ENCODE results near the gene CTDSPL. TPM values are rescaled to one million over a fixed set of nuclear protein-coding genes. Genes with fewer than 3 reads are reported as not detected.
A peak's percentile ranks its signal among the peaks of the same experiment; 100 is the strongest.

CTDSPL gene
- total RNA-seq, 1 experiment from 2014 or later, result 16.6 TPM

DNA sequence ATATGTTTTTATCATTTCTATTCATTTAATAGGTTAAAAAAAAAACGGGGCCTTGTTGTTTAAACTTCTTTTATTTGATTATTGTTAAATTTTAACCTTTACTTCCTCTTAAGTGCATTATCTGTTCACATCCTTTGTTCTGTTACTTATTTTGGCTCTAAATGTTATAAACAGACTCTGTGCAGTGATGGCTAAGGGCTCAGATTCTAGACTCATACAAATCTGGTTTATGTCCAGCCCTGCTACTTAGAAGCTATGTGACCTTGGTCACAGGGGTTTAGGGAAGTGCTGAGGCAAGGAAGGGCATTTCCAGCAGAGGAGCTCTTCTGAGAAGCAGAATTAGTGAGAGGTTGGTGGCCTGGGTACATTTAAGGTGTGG lies 73.6 kb downstream of the CTDSPL start:
- Histone ChIP-seq H3K36me3 (ENCODE audit: control insufficient read depth, insufficient read depth, low read length) (no peaks in the 10 kb centered on the region), H3K4me3 (ENCODE audit: low read depth in 2 of 2, low read length in 2 of 2) (no peak overlapping the region), H3K9me3 (ENCODE audit: control insufficient read depth, insufficient read depth, low read depth, low read length) (no peaks in the 10 kb centered on the region), H3K4me1 (ENCODE audit: control insufficient read depth, insufficient read depth, low read length) (no peaks in the 10 kb centered on the region; the same call in 1 of the 2 replicates), H3K27me3 (ENCODE audit: control insufficient read depth, insufficient read depth, low read length) (no peaks in the 10 kb centered on the region), H3K27ac (ENCODE audit: low read length) (peak overlapping the region; percentile 39; the same call in 1 of the 2 replicates)
- BruUV-seq (replicated peaks), result no TSS peak
- POLR2A ChIA-PET, result no interaction called here
- DNase-seq (ENCODE audit: low read depth, low spot score) (no peak), ATAC-seq (no peak)
- CTCF ChIA-PET, result no interaction called here
- intact Hi-C loops (cut with micrococcal nuclease; ENCODE audit: unreplicated experiment) (no loop called here), in situ Hi-C loops (cut with HindIII; ENCODE audit: low pct_unique_long_range_greater_than_20kb, low sequenced_read_pairs) (no loop called here)
- TF ChIP-seq POLR2AphosphoS5 (IDR thresholded peaks at IDR 0.05; ENCODE audit: low read depth, low read length), result no peak
- no peak for TF ChIP-seq TCF7L2 (IDR thresholded peaks at IDR 0.05; ENCODE audit: low read depth, low read length)
- TF ChIP-seq, protein P1, sequence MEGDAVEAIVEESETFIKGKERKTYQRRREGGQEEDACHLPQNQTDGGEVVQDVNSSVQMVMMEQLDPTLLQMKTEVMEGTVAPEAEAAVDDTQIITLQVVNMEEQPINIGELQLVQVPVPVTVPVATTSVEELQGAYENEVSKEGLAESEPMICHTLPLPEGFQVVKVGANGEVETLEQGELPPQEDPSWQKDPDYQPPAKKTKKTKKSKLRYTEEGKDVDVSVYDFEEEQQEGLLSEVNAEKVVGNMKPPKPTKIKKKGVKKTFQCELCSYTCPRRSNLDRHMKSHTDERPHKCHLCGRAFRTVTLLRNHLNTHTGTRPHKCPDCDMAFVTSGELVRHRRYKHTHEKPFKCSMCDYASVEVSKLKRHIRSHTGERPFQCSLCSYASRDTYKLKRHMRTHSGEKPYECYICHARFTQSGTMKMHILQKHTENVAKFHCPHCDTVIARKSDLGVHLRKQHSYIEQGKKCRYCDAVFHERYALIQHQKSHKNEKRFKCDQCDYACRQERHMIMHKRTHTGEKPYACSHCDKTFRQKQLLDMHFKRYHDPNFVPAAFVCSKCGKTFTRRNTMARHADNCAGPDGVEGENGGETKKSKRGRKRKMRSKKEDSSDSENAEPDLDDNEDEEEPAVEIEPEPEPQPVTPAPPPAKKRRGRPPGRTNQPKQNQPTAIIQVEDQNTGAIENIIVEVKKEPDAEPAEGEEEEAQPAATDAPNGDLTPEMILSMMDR (IDR thresholded peaks at IDR 0.05), result no peak

DNA sequence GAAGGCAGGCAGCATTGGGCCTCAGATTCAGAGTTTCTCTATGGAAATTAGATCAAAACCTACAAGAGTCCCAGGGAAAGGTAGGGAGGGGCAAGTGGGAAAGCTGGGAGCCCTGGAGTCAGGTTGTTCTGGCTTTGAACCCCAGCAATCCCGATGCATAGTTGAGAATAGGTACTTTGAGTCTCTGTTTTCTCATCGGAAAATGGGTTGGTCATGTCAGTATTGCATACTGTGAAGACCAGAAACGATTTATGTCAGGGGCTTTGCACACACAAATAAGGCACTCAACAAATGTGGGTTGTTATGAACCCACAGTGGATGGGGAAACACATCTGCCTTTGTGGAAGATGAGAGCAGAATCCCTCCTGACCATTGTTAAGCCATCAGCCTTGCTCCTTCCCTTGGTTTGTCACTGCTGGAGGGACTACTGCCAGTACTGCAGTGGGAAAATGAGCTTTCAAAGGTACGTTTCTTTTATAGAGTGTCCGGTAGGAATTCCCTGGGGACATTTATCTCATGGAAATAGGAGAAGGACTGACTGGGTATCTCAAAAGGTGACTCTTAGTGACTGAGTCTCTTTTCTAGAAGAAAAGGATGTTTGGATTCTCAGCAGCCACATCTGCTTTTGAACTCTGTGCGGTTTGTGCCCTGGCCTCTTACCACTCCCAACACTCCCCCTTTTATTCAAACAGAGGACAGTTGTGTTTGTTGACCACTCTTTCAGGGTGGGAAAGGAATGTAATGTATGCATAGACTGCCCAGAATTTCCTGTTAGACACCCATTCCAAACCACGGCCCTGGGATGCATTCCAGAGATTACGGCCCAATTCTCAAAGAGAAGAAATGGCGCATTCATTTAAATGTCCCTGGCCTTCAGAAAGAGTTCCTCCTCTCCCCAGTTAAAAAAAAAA lies 74.3 kb downstream of the CTDSPL start:
- BruUV-seq (replicated peaks), result no TSS peak
- POLR2A ChIA-PET, result no interaction called here
- Histone ChIP-seq H3K27me3 (ENCODE audit: control insufficient read depth, insufficient read depth, low read length) (no peaks in the 10 kb centered on the region), H3K4me3 (ENCODE audit: low read depth in 2 of 2, low read length in 2 of 2) (no peak overlapping the region), H3K4me1 (ENCODE audit: control insufficient read depth, insufficient read depth, low read length) (no peaks in the 10 kb centered on the region; the same call in 1 of the 2 replicates), H3K27ac (ENCODE audit: low read length) (peak overlapping the region; percentile 39; the same call in 1 of the 2 replicates), H3K9me3 (ENCODE audit: control insufficient read depth, insufficient read depth, low read depth, low read length) (no peaks in the 10 kb centered on the region), H3K36me3 (ENCODE audit: control insufficient read depth, insufficient read depth, low read length) (no peaks in the 10 kb centered on the region)
- CTCF ChIA-PET, result interaction anchor here (0.6 kb wide), 2 partner anchors 61 to 1013 kb away, joined by 6 to 8 read pairs; no protein-coding TSS in a partner anchor
- no peak for DNase-seq (ENCODE audit: low read depth, low spot score)
- TF ChIP-seq TCF7L2 (IDR thresholded peaks at IDR 0.05; ENCODE audit: low read depth, low read length), result no peak
- TF ChIP-seq SIN3A (IDR thresholded peaks at IDR 0.05; ENCODE audit: borderline replicate concordance, insufficient read depth, low read depth, low read length), result no peak
- TF ChIP-seq POLR2AphosphoS5 (IDR thresholded peaks at IDR 0.05; ENCODE audit: low read depth, low read length), result no peak
- TF ChIP-seq, protein P2, sequence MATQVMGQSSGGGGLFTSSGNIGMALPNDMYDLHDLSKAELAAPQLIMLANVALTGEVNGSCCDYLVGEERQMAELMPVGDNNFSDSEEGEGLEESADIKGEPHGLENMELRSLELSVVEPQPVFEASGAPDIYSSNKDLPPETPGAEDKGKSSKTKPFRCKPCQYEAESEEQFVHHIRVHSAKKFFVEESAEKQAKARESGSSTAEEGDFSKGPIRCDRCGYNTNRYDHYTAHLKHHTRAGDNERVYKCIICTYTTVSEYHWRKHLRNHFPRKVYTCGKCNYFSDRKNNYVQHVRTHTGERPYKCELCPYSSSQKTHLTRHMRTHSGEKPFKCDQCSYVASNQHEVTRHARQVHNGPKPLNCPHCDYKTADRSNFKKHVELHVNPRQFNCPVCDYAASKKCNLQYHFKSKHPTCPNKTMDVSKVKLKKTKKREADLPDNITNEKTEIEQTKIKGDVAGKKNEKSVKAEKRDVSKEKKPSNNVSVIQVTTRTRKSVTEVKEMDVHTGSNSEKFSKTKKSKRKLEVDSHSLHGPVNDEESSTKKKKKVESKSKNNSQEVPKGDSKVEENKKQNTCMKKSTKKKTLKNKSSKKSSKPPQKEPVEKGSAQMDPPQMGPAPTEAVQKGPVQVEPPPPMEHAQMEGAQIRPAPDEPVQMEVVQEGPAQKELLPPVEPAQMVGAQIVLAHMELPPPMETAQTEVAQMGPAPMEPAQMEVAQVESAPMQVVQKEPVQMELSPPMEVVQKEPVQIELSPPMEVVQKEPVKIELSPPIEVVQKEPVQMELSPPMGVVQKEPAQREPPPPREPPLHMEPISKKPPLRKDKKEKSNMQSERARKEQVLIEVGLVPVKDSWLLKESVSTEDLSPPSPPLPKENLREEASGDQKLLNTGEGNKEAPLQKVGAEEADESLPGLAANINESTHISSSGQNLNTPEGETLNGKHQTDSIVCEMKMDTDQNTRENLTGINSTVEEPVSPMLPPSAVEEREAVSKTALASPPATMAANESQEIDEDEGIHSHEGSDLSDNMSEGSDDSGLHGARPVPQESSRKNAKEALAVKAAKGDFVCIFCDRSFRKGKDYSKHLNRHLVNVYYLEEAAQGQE (IDR thresholded peaks at IDR 0.05; ENCODE audit: insufficient read depth in 1 of 2, low read depth in 2 of 2, low read length in 1 of 2), result no peak
- TF ChIP-seq, protein P1 (IDR thresholded peaks at IDR 0.05), result no peak
- in situ Hi-C loops (cut with HindIII; ENCODE audit: low pct_unique_long_range_greater_than_20kb, low sequenced_read_pairs), result no loop called here
- intact Hi-C loops (cut with micrococcal nuclease; ENCODE audit: unreplicated experiment), result no loop called here
- peak; percentile 76 for ATAC-seq
